Neural crest cell (in vitro differentiated cells): Measurements from ENCODE around the gene CRK. TPM values are rescaled to one million over a fixed set of nuclear protein-coding genes. Genes with fewer than 3 reads are reported as not detected.

Experiments
- DNase-seq: peaks from one replicate; pipeline ENCODE4 v3.0.0; 2021; ENCODE audit warnings: low read depth, mixed read lengths, low spot score
- H3K27ac Mint-ChIP-seq: one replicate; pipeline ENCODE4 v1.8.0; 2021; ENCODE audit warnings: mild to moderate bottlenecking, mixed read lengths; ENCODE audit not compliant: unreplicated experiment
- H3K27me3 Mint-ChIP-seq: 2 replicates; pipeline ENCODE4 v1.8.0; 2021; ENCODE audit warnings: low read depth, mild to moderate bottlenecking, mixed read lengths
- H3K36me3 Mint-ChIP-seq: 2 replicates; pipeline ENCODE4 v1.8.0; 2021; ENCODE audit warnings: low read depth, mild to moderate bottlenecking, mixed read lengths
- H3K4me1 Mint-ChIP-seq: 2 replicates; pipeline ENCODE4 v1.8.0; 2021; ENCODE audit warnings: mixed read lengths
- H3K4me3 Mint-ChIP-seq: one replicate; pipeline ENCODE4 v1.8.0; 2021; ENCODE audit warnings: mild to moderate bottlenecking, mixed read lengths
- H3K9me3 Mint-ChIP-seq: 2 replicates; pipeline ENCODE4 v1.8.0; 2021; ENCODE audit warnings: mixed read lengths
- CTCF ChIP-seq: fragments of 200-600 bp; sonication (generic); conservative IDR thresholded peaks from 2 replicates; pipeline ENCODE4 v1.5.0; 2021; ENCODE audit warnings: antibody characterized with exemption, mild to moderate bottlenecking
- total RNA-seq: library from RNA; stranded (reverse); gene quantifications from 2 replicates; pipeline ENCODE4 v1.2.1, GENCODE V29; 2021

Gene CRK
- total RNA-seq, 1 donor from 2014 or later = 58.5 TPM

- Mint-ChIP-seq H3K27me3 (peaks cover 9% of the 10 kb centered on the region), H3K27ac (no peak overlapping the region), H3K4me1 (peaks cover 21% of the 10 kb centered on the region), H3K9me3 (no peaks in the 10 kb centered on the region), H3K36me3 (no peaks in the 10 kb centered on the region), H3K4me3 (peak overlapping the region; percentile 73)
- DNase-seq = no peak
- no peak for TF ChIP-seq CTCF
Observed at GRCh38 chr17:1494203-1494602, 38.2 kb upstream of the CRK start.

- Mint-ChIP-seq H3K36me3 (no peaks in the 10 kb centered on the region), H3K4me3 (peak overlapping the region; percentile 73), H3K9me3 (no peaks in the 10 kb centered on the region), H3K4me1 (peaks cover 29% of the 10 kb centered on the region), H3K27ac (no peak overlapping the region), H3K27me3 (peaks cover 9% of the 10 kb centered on the region)
- no peak for DNase-seq
- no peak for TF ChIP-seq CTCF
Observed at GRCh38 chr17:1493291-1493980, 37.4 kb upstream of the CRK start.

GRCh38 chr17:1492249-1493206 lies 36.5 kb upstream of the CRK start, which contains the start of gene MYO1C:
TSS of gene MYO1C (minus strand) at chr17:1492686. CDS start at chr17:1492487, 199 bp downstream.
- DNase-seq = no peak
- H3K4me3 Mint-ChIP-seq = peak within 1 kb of the TSS; percentile 91
- no peaks in the 10 kb centered on the region for H3K9me3 Mint-ChIP-seq
- no peaks in the 10 kb centered on the region for H3K36me3 Mint-ChIP-seq
- H3K4me1 Mint-ChIP-seq = peaks cover 31% of the 10 kb centered on the region
- H3K27me3 Mint-ChIP-seq = peaks cover 9% of the 10 kb centered on the region
- H3K27ac Mint-ChIP-seq = no peak within 1 kb of the TSS
- no peak for TF ChIP-seq CTCF

- DNase-seq = peak; percentile 26
- Mint-ChIP-seq H3K4me1 (peaks cover 31% of the 10 kb centered on the region), H3K9me3 (no peaks in the 10 kb centered on the region), H3K27ac (no peak overlapping the region), H3K4me3 (peak overlapping the region; percentile 91), H3K27me3 (peaks cover 9% of the 10 kb centered on the region), H3K36me3 (no peaks in the 10 kb centered on the region)
- TF ChIP-seq CTCF = no peak
Observed at GRCh38 chr17:1491443-1492248, 35.6 kb upstream of the CRK start.
